HL-60 (cell line): Measurements from ENCODE around the gene NOP9.

ENCODE experiments used
- DNase-seq, 2 experiments: peaks; one replicate each; pipeline ENCODE4 v3.0.0-alpha.2; 2010 to 2020; ENCODE audit warnings: low read depth in 1 of 2, low spot score in 1 of 2
- H3K27ac ChIP-seq: fragments of 250-450 bp; sonication (Bioruptor Pico); replicated peaks from 2 replicates; pipeline ENCODE4 v1.5.1; 2020; ENCODE audit warnings: mild to moderate bottlenecking, moderate library complexity
- H3K27me3 ChIP-seq: fragments of 250-450 bp; sonication (Bioruptor Pico); 2 replicates; pipeline ENCODE4 v1.5.1; 2021; ENCODE audit warnings: mild to moderate bottlenecking, moderate library complexity; ENCODE audit not compliant: insufficient read depth, poor library complexity, severe bottlenecking
- H3K4me3 ChIP-seq: replicated peaks from 2 replicates; pipeline ENCODE4 v1.5.1; 2011; ENCODE audit warnings: mild to moderate bottlenecking, control low read depth, low read length; ENCODE audit not compliant: insufficient read depth
- GABPA ChIP-seq: IDR thresholded peaks from 2 replicates; pipeline ENCODE4 v1.6.1; 2012; ENCODE audit warnings: low read depth
- POLR2AphosphoS5 ChIP-seq: IDR thresholded peaks from 2 replicates; pipeline ENCODE4 v1.6.1; 2012; ENCODE audit warnings: low read depth
- SPI1 ChIP-seq: IDR thresholded peaks from 2 replicates; pipeline ENCODE4 v1.6.1; 2012; ENCODE audit warnings: low read depth, mild to moderate bottlenecking, borderline replicate concordance
- TF ChIP-seq, protein P1 (sequence below): IDR thresholded peaks from 2 replicates; pipeline ENCODE4 v1.6.1; 2012; ENCODE audit warnings: low read depth; ENCODE audit not compliant: insufficient replicate concordance
- TF ChIP-seq, protein P2 (sequence below): IDR thresholded peaks from one replicate; pipeline ENCODE4 v1.5.1; 2011; ENCODE audit warnings: low read length, control low read depth, inconsistent platforms; ENCODE audit not compliant: insufficient read depth

NOP9 gene

DNA sequence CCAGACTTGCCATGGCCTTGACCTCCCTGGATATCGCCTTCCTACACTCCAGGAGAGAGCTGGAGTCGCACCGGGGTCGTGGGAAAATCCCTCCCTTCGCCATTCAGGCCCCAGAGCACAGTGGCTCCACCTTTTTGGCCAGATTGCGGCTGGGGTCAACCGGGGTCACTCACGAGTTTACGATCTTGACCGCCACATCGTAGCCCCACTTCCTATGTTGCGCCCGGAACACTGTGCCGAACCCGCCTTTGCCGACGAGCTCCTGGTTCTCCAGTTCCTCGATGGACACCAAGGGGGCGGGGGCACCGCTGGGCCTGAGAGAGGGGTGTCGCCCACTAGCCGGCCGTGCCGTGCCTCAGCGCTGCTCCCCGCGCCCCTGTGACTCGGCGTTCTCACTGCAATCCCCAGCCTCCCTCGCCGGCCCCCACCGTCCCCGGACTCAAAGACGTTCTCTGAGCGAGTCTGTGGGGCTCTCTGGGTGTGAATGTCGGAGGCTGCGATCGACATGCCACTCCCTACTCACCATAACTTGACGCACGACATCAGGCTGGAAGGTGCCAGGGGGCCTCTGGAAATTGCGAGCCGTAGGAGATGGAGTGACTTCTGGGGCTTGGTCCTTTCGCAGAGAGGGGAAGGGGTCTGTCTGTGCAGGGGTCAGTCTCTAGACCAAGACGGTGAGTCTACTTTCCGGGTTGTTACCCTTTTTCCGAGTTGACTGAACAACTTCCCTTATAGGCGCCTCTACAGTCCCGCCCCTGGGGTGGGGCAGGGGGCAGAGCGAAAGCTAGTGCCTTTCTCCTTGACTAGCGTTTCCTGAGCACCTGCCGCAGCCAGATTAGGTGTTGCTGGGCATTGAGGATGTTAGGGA is 39.9 kb downstream of the NOP9 start, which contains the start of gene RIPK3:
Gene RIPK3 (minus strand): TSS at position 708 of the 868 bp plus-strand sequence. CDS start 165 bp downstream, at position 543.
- H3K27me3 ChIP-seq, result peaks cover 6% of the 10 kb centered on the region
- peak within 1 kb of the TSS; percentile 46 for H3K4me3 ChIP-seq
- H3K27ac ChIP-seq, result peak within 1 kb of the TSS; percentile 36
- peak in 1 of 2 experiments; percentile 70 for DNase-seq
- TF ChIP-seq POLR2AphosphoS5, result no peak
- no peak for TF ChIP-seq GABPA
- TF ChIP-seq, protein P1, sequence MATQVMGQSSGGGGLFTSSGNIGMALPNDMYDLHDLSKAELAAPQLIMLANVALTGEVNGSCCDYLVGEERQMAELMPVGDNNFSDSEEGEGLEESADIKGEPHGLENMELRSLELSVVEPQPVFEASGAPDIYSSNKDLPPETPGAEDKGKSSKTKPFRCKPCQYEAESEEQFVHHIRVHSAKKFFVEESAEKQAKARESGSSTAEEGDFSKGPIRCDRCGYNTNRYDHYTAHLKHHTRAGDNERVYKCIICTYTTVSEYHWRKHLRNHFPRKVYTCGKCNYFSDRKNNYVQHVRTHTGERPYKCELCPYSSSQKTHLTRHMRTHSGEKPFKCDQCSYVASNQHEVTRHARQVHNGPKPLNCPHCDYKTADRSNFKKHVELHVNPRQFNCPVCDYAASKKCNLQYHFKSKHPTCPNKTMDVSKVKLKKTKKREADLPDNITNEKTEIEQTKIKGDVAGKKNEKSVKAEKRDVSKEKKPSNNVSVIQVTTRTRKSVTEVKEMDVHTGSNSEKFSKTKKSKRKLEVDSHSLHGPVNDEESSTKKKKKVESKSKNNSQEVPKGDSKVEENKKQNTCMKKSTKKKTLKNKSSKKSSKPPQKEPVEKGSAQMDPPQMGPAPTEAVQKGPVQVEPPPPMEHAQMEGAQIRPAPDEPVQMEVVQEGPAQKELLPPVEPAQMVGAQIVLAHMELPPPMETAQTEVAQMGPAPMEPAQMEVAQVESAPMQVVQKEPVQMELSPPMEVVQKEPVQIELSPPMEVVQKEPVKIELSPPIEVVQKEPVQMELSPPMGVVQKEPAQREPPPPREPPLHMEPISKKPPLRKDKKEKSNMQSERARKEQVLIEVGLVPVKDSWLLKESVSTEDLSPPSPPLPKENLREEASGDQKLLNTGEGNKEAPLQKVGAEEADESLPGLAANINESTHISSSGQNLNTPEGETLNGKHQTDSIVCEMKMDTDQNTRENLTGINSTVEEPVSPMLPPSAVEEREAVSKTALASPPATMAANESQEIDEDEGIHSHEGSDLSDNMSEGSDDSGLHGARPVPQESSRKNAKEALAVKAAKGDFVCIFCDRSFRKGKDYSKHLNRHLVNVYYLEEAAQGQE, result no peak
- TF ChIP-seq, protein P2, sequence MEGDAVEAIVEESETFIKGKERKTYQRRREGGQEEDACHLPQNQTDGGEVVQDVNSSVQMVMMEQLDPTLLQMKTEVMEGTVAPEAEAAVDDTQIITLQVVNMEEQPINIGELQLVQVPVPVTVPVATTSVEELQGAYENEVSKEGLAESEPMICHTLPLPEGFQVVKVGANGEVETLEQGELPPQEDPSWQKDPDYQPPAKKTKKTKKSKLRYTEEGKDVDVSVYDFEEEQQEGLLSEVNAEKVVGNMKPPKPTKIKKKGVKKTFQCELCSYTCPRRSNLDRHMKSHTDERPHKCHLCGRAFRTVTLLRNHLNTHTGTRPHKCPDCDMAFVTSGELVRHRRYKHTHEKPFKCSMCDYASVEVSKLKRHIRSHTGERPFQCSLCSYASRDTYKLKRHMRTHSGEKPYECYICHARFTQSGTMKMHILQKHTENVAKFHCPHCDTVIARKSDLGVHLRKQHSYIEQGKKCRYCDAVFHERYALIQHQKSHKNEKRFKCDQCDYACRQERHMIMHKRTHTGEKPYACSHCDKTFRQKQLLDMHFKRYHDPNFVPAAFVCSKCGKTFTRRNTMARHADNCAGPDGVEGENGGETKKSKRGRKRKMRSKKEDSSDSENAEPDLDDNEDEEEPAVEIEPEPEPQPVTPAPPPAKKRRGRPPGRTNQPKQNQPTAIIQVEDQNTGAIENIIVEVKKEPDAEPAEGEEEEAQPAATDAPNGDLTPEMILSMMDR, result no peak
- no peak for TF ChIP-seq SPI1

DNA sequence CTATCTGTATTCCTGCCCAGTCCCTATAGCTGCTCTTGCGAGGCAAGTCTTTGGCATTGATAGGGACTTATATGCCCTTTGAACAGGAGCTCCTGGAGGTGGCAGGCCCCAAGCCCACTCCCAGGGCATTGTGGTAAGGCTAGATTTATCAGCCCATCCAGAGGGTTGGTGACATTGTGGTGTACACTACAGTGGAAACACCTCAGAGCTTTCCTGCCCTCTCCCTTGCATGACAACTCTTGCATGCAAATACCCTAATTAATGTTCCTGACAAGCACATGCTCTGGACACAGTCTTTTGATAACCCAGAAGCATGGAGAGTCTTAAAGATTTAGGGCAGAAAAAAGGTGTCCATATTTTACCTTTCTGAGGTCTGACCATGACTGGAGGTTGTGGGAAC is 41.0 kb downstream of the NOP9 start:
- TF ChIP-seq GABPA, result no peak
- no peak for TF ChIP-seq SPI1
- TF ChIP-seq, protein P2, result no peak
- TF ChIP-seq, protein P1, result no peak
- no peak for TF ChIP-seq POLR2AphosphoS5
- H3K27ac ChIP-seq, result no peak overlapping the region
- no peak overlapping the region for H3K4me3 ChIP-seq
- no peaks in the 10 kb centered on the region for H3K27me3 ChIP-seq
- no peak for DNase-seq

DNA sequence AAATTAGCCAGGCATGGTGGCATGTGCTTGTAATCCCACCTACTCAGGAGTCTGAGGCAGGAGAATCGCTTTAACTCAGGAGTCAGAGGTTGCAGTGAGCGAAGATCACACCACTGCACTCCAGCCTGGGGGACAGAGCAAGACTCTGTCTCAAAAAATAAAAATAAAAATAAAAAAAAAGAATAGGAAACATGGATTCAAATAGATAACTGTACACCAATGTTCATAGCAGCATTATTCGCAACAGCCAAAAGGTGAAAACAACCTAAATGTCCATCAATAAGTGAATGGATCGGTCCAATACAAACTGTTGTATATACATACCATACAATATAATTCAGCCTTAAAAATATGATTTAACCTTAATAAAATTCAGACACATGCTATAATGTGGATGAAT is 43.2 kb downstream of the NOP9 start:
- DNase-seq, result no peak
- Histone ChIP-seq H3K27me3 (no peaks in the 10 kb centered on the region), H3K4me3 (no peak overlapping the region), H3K27ac (no peak overlapping the region)
- no peak for TF ChIP-seq SPI1
- no peak for TF ChIP-seq POLR2AphosphoS5
- TF ChIP-seq, protein P1, result no peak
- TF ChIP-seq, protein P2, result no peak
- no peak for TF ChIP-seq GABPA
